ENCODE data around the gene LMO2. TPM values are rescaled to one million over a fixed set of nuclear protein-coding genes. Genes with fewer than 3 reads are reported as not detected.

Gene LMO2
- total and polyA plus RNA-seq, 2 experiments from 2014 or later, result 25.6 to 33.4 TPM

DNA sequence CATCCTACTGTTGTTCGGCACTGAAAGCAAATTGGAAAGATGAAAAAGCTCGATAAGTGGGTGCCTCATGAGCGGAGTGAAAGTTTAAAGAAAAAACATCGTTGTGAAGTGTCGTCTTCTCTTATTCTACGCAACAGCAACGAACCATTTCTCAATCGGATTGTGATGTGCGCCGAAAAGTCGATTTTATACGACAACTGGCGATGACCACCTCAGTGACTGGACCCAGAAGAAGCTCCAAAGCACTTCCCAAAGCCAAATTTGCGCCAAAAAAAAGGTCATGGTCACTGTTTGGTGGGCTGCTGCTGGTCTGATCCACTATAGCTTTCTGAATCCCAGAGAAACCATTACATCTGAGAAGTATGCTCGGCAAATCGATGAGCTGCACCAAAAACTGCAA, 59.2 kb downstream of the LMO2 start:
- no peaks in the 10 kb centered on the region for H3K9me3 ChIP-seq (ENCODE audit: low read depth)
- no peak overlapping the region for H3K27ac ChIP-seq
- peaks cover 38% of the 10 kb centered on the region for H3K27me3 ChIP-seq
- H3K36me3 ChIP-seq, result no peaks in the 10 kb centered on the region
- H3K4me1 ChIP-seq (ENCODE audit: low read depth), result no peaks in the 10 kb centered on the region
- TF ChIP-seq, protein P1, sequence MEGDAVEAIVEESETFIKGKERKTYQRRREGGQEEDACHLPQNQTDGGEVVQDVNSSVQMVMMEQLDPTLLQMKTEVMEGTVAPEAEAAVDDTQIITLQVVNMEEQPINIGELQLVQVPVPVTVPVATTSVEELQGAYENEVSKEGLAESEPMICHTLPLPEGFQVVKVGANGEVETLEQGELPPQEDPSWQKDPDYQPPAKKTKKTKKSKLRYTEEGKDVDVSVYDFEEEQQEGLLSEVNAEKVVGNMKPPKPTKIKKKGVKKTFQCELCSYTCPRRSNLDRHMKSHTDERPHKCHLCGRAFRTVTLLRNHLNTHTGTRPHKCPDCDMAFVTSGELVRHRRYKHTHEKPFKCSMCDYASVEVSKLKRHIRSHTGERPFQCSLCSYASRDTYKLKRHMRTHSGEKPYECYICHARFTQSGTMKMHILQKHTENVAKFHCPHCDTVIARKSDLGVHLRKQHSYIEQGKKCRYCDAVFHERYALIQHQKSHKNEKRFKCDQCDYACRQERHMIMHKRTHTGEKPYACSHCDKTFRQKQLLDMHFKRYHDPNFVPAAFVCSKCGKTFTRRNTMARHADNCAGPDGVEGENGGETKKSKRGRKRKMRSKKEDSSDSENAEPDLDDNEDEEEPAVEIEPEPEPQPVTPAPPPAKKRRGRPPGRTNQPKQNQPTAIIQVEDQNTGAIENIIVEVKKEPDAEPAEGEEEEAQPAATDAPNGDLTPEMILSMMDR (IDR thresholded peaks at IDR 0.05; ENCODE audit: low read depth, low read length), result no peak
- no peak for DNase-seq (ENCODE audit: low read depth in 1 of 2, low spot score in 1 of 2)
- H3K4me3 ChIP-seq, result no peak overlapping the region

DNA sequence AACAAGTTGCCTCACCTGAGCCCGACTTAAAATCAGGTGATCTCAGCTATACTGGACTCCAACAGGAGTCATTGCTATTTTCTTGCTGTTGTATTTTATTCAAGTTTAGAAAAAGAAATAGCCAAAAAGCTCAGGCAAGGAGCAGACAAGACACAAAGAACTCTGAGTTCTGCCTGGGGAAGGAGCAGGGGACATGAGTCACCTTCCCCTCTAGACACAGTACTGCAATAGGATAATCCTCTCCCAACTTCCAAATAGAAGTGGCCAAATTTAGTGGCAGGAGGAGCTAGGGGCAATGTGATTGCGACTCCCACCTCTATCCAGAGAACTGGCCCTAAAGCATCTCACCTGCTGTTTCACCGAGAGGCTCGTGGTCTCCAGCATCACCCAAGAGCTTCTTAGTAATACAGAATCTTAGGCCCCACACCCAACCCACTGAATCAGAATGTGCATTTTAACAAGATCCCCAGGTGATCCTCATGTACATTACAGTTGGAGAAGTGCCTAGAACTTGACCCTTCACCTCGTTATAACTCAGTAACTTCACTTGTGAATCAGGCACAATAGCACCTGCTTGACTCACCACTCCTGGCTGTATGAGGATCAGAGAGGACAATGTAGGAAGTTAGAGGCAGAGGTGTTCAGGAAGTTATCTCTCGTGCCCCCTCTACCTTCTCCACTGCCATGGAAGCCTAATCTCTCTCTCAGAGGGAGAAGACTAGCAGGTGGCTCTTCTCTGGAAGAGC, 60.8 kb downstream of the LMO2 start:
- H3K27me3 ChIP-seq, result peaks cover 52% of the 10 kb centered on the region
- no peaks in the 10 kb centered on the region for H3K9me3 ChIP-seq (ENCODE audit: low read depth)
- H3K27ac ChIP-seq, result no peak overlapping the region
- H3K36me3 ChIP-seq, result no peaks in the 10 kb centered on the region
- H3K4me3 ChIP-seq, result no peak overlapping the region
- DNase-seq (ENCODE audit: low read depth in 1 of 2, low spot score in 1 of 2), result no peak
- TF ChIP-seq, protein P1 (IDR thresholded peaks at IDR 0.05; ENCODE audit: low read depth, low read length), result no peak
- H3K4me1 ChIP-seq (ENCODE audit: low read depth), result no peaks in the 10 kb centered on the region

DNA sequence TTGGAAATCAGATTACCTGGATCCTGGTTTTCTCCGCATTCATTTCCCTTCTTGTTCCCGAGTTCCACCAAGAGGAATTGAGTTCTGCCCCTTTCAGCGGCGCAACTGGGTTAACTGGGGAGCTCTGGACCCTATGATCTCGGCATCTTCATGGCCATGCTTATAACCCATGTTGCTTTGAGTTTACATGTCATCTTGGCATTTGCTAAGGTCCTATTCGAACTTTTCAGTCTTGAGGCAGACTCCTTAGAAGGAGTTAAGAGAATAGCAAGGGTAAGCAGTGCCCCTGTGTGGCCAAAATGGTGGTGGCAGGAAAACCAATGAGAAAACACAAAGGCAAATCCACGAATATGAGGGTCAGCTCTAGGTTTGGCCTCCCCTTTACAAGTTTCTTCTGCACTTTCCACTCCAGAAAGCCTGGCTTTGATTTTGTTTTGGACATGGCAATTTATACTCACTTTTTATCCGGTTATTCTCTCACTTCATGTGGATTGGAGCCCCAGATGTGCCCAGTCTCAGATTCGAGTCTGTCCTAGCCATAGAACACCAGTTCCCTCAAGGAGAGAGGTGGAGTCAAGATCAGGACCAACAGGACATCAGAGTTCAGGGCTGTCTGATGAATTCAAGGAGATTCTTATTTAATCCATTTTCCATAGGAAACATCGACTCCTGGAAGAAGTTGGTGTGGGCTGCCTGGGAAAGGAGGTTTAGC, 62.3 kb downstream of the LMO2 start:
- Histone ChIP-seq H3K27me3 (peaks cover 52% of the 10 kb centered on the region), H3K27ac (no peak overlapping the region), H3K9me3 (ENCODE audit: low read depth) (no peaks in the 10 kb centered on the region), H3K36me3 (no peaks in the 10 kb centered on the region), H3K4me1 (ENCODE audit: low read depth) (no peaks in the 10 kb centered on the region), H3K4me3 (peak overlapping the region; percentile 29)
- TF ChIP-seq, protein P1 (IDR thresholded peaks at IDR 0.05; ENCODE audit: low read depth, low read length), result peak; percentile 87
- peak; percentile 67 to 82 for DNase-seq (ENCODE audit: low read depth in 1 of 2, low spot score in 1 of 2)

DNA sequence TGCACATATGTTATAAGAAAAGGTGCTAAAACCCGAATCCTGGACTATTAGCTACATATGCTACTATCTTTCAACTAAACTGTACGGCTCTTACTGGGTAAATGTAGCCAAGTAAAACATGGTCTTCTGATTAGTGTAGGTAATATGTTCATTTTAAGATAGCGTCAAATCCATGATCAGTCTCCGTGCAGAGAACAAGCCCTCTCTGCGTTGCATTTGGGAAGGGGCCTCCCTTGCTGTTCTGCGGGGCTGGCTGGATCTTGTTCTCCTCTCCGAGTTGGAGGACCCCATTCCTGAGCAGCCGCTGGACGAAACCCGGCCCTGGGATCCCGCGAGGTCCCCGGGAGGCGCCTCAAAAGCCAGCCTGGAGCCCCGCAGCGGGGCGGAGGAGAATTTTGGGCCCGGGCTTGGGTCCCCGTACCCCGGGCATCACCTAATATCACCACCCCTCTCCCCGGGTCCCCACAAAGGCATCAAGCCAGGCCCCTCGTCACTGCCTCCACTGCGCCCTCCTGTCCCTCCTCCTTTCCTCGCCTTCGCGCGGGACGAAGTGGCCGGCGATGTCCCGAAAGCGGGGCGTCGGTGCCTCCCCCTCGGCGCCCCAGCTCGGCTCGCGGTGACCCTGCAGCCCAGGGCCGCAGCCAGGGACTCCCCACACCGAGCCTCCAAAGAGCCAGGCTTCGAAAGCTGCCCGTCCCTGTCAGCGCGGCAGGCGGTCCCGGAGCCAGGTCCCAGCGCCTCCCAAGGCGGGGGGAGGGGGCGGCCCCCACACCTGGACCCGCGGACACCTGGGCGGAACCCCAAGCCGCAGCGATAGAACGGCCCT, 63.1 kb downstream of the LMO2 start:
- Histone ChIP-seq H3K4me1 (ENCODE audit: low read depth) (no peaks in the 10 kb centered on the region), H3K4me3 (peak overlapping the region; percentile 29), H3K27ac (no peak overlapping the region), H3K27me3 (peaks cover 52% of the 10 kb centered on the region), H3K36me3 (no peaks in the 10 kb centered on the region), H3K9me3 (ENCODE audit: low read depth) (no peaks in the 10 kb centered on the region)
- peak in 1 of 2 donors; percentile 18 for DNase-seq (ENCODE audit: low read depth in 1 of 2, low spot score in 1 of 2)
- TF ChIP-seq, protein P1 (IDR thresholded peaks at IDR 0.05; ENCODE audit: low read depth, low read length), result no peak

DNA sequence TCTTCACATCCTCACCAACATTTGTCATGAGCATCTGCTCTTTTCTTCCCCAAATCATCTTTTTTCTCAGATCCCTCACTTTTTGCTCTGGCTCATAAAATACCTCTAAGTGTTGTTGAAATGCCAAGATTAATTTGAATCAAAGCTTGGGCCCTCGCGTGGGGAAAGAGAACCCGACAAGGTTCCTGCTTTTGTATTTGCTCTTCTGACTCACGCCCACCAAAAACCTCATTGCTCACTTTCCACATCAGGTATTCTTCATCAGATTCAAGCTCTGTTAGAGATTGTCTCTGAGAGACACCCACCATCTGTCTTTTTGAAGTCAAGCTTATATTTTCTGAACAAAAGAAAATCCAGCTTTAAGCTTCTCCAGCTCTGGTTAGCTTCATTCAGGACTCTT, 64.7 kb downstream of the LMO2 start:
- no peak for DNase-seq (ENCODE audit: low read depth in 1 of 2, low spot score in 1 of 2)
- TF ChIP-seq, protein P1 (IDR thresholded peaks at IDR 0.05; ENCODE audit: low read depth, low read length), result no peak
- H3K27me3 ChIP-seq, result peaks cover 69% of the 10 kb centered on the region

More for the DNA sequence above, 64.7 kb downstream of the LMO2 start:
- H3K27ac ChIP-seq, result no peak overlapping the region
- no peaks in the 10 kb centered on the region for H3K4me1 ChIP-seq (ENCODE audit: low read depth)
- no peaks in the 10 kb centered on the region for H3K9me3 ChIP-seq (ENCODE audit: low read depth)
- H3K36me3 ChIP-seq, result no peaks in the 10 kb centered on the region
- H3K4me3 ChIP-seq, result no peak overlapping the region
